ENCODE data around the gene CPXM2.

Gene CPXM2

DNA sequence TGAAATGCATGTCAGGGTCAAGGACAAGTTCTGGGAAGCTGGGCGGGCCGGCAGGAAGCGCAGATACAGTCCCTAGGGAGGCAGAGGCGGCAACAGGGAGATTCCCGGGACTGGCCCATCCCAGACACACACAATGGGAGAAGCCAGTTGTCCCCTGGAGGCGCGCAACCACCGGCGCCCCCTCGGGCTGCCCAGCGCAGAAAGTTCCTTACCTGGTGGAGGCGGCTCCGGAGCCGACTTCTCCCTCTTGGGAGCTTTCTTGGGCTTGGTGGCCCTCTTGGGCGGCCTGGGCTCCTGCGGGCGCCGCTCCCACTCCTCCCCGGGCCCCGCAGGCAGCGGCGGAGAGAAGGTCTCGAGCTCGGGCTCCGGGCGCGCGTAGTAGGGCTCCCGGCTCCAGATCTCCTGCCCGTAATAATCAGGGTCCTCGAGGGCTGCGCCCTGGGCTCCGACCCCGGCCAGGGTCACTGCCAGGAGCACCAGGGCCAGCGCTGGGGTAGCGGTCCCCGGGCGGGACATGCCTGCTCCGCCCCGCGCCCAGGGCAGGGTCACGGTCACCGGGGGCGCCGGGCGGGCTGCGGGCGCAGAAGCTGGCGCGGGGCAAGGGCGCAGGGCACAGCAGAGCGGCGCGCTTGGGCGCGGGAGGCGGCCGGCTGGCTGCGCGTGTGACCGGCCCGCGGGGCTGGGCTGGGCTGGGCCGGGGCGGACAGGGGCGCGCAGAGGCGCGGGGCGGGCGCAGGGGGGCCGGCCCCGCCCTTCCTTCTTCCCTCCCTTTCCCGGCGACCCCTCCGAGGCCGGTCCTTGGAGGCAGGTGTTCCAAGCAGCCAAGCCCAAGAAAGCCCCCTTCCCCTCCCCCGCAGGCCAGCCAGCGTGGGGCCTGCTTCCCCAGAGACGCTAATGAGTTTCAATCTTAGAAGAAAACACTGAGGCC, at the start of gene CPXM2:
Gene CPXM2, minus strand, starts transcription at position 664 of the 928 bp plus-strand sequence. Its CDS starts 148 bp downstream, at position 516.
- no peak for DNase-seq (ENCODE audit: low read depth)
- TF ChIP-seq, protein P1, sequence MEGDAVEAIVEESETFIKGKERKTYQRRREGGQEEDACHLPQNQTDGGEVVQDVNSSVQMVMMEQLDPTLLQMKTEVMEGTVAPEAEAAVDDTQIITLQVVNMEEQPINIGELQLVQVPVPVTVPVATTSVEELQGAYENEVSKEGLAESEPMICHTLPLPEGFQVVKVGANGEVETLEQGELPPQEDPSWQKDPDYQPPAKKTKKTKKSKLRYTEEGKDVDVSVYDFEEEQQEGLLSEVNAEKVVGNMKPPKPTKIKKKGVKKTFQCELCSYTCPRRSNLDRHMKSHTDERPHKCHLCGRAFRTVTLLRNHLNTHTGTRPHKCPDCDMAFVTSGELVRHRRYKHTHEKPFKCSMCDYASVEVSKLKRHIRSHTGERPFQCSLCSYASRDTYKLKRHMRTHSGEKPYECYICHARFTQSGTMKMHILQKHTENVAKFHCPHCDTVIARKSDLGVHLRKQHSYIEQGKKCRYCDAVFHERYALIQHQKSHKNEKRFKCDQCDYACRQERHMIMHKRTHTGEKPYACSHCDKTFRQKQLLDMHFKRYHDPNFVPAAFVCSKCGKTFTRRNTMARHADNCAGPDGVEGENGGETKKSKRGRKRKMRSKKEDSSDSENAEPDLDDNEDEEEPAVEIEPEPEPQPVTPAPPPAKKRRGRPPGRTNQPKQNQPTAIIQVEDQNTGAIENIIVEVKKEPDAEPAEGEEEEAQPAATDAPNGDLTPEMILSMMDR (conservative IDR thresholded peaks at IDR 0.05; ENCODE audit: low read depth, low read length) = no peak
- H3K4me3 ChIP-seq (ENCODE audit: low read depth, low read length) = no peak within 1 kb of the TSS

DNA sequence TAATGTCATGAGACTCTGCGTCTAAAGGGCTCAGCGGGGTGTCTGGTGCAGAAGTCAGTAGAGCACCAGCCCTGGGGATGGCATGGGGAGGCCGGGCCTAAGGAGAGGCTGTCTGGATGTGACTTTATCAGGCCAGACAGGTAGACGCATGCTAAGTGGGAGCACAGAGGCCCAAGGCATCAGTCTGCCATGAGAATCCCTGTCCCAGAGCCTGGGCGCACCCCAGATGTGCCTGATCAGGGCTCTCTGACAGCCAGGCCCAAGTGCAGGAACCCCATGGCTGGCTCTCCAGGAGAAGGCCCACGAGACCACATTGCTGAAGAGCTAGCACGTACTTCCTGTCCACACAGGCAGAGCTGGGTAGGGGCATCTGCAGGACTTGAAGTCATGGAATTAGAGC, 48.0 kb upstream of the CPXM2 start:
- no peak for DNase-seq (ENCODE audit: low read depth)
- no peak overlapping the region for H3K4me3 ChIP-seq (ENCODE audit: low read depth, low read length)
- TF ChIP-seq, protein P1 (conservative IDR thresholded peaks at IDR 0.05; ENCODE audit: low read depth, low read length) = no peak

DNA sequence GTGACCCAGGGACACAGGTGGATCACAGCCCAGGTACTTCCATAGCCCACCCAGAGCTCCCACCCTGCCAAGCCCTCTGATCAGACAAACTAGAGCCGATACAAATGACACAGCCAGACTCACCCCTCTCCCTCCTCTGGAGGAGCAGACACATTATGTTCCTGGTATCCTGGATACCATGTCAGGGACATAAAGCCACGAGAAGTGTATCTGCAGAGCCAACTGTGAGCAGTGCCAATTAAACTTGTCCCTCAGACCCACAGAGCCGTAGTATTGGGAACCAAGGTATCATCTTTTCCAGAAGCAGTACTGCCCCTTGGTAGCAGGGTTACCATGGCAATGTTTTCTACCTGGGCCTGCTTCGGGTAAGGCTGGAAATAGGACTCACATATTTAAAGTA, 47.3 kb upstream of the CPXM2 start:
- TF ChIP-seq, protein P1 (conservative IDR thresholded peaks at IDR 0.05; ENCODE audit: low read depth, low read length) = no peak

DNA sequence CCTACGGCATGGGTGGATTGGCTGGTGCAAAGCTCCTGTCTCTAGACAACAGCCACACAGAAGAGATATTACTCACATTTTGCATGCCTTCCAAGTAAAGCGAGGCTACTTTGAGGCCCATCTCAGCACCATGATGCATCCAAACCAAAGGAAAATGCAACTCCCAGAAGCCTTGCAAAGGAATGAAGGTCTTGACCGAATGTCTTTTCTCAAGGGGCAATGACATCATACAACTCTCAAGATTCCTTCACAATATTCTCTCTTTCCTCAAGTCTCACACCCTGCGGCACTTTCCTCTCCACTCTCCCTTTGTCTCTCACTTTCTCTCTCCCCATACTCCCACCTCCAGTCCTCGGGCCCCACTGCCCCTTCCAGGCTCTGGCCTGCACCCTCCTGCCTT, 44.8 kb upstream of the CPXM2 start:
- TF ChIP-seq, protein P1 (conservative IDR thresholded peaks at IDR 0.05; ENCODE audit: low read depth, low read length) = no peak
- H3K4me3 ChIP-seq (ENCODE audit: low read depth, low read length) = no peak overlapping the region
- DNase-seq (ENCODE audit: low read depth) = no peak

More for the DNA sequence above, 47.3 kb upstream of the CPXM2 start:
- no peak overlapping the region for H3K4me3 ChIP-seq (ENCODE audit: low read depth, low read length)
- no peak for DNase-seq (ENCODE audit: low read depth)

DNA sequence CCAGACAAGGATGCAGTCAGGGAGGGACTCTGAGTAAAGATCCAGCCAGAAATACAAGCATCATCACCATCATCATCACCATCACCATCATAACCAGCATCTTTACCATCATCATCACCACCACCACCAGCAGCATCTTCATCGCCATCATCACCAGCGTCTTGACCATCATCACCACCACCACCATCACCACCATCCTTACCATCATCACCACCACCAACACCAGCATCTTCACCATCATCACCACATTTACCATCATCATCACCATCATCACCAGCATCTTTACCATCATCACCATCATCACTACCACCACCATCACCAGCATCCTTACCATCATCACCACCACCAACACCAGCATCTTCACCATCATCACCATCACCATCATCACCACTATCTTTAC, 44.1 kb upstream of the CPXM2 start:
- TF ChIP-seq, protein P1 (conservative IDR thresholded peaks at IDR 0.05; ENCODE audit: low read depth, low read length) = no peak
- no peak for DNase-seq (ENCODE audit: low read depth)
- no peak overlapping the region for H3K4me3 ChIP-seq (ENCODE audit: low read depth, low read length)

DNA sequence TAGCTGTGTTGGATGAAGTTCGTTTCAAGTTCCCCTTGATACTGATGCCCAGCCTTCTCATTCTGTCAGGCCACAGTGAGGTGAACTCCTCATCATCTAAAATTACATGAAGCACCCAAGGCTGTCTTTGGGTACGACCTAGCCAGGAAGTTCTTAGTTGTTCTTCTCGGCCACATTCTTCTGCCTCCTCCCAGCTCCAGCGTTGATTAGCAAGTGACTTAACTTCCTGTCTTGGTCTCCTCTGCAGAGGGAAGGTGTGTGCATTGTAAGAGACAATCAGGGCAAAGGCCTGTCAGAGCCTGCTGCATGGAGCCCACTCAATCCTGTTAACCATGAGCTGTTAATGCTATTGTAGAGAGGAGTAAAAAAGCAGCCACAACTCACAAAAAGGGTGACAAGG, 43.2 kb upstream of the CPXM2 start:
- DNase-seq (ENCODE audit: low read depth) = no peak
- H3K4me3 ChIP-seq (ENCODE audit: low read depth, low read length) = no peak overlapping the region
- TF ChIP-seq, protein P1 (conservative IDR thresholded peaks at IDR 0.05; ENCODE audit: low read depth, low read length) = no peak
